ENCODE measurements around the gene LRP1B.
"Not testable (repeated sequence)": the region's sequence is repeated elsewhere in the genome, so short reads cannot be mapped to it uniquely, and the experiment has no call there.

The LRP1B gene

DNA sequence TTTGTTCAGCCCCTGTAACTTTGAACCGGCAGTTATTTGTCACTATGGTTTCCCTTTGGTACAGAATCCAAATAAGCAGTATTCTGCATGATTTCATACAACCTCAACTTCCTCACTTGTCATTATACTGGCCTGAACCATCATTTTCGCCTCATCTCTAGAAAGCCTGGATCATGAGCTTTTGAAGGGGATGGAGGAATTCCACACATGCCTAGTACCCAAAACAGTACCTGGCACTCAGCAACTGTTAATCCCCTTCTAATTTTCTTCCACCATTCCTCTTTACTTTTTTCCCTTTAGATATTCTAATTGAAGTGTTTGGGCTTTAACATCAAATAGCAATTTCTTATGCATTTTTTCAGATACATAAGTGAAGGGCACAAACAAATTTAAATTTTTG, 1776.3 kb downstream of the LRP1B start:
- no peak for DNase-seq

DNA sequence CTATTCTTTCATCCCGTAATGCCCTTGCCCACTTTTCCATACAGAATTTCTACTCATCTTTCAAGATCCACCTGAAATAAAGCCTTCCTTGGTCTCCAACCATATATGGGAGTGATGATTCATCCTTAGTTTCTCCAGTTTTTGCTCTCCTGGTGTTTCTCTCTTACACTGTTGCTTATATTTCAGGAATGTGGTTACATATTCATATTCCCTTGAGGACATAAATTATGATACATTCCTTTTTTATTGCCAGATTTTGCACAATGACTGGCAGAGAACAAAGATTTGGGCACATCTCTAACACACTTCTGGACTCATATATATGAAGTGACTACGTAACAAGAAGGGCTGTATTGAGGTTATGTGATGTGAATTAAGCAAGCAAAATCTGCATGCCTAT, 1777.3 kb downstream of the LRP1B start:
- no peak for DNase-seq

DNA sequence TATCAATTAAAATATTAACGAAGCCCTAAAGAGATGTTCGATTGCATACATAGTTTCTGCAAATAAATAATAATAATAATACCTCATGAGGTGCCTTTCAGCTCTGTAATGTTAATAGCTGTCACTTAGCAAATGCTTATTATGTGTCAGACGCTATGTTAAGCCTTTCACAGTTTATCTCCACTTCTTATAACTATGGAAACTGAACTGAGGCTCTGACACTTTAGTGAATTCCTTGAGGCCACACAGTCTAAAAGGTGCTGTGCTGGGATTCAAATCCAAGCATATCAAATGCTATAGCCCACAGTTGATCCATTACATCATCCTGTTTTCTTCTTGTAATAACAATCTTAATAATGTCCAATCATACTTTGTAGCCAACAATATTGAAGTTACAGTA, 1779.1 kb downstream of the LRP1B start:
- DNase-seq = no peak

DNA sequence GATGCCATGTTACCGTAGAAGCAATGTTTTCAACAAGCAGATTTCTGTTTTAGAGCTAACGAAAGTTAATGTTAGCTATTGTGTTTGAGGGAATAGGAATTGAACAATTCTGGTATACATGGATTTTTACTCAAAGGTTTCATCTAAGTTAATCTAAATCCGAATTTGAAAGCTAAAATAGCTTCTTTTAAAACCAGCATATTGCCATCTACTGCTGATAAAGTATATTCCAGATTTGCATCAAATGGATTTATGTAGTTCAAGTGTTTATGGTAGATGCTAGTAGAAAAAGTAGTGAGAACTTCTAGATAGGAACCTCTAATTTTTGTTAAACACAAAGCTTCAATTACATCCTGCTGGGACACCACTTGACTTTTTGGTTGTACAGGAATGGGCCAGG, 1781.1 kb downstream of the LRP1B start:
- no peak for DNase-seq

DNA sequence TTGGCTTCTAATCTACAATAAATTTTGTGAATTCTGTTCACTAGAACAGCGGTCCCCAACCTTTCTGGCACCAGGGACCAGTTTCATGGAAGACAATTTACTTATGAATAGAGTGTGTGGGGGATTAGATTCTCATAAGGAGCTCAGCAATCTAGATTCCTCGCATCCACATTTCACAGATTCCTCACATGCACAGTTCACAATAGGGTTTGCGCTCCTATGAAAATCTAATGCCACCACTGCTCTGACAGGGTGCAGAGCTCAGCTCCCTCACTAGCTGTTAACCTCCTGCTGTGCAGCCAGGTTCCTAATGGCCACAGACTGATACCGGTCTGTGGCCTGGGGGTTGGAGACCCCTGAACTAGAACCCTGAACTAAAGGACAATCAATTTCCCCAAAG, 1782.0 kb downstream of the LRP1B start:
- DNase-seq = no peak

DNA sequence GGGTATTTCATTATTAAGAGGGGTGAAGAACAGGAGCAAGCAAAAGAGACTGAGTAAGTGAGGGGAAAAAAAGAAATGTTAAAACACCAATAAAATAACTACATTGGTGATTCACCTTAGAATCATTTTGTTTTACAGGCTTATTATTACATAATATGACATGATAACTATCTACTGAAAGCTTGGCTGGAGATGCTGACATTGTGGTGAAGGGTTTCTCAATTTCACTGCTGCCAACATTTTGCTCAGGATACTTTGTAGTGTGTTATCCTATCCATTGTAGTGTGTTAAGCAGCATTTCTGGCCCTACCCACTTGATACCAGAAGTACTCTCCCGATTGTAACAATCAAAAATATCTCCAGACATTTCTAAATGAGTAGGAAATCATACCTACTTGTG, 1786.0 kb downstream of the LRP1B start:
- no peak for DNase-seq

DNA sequence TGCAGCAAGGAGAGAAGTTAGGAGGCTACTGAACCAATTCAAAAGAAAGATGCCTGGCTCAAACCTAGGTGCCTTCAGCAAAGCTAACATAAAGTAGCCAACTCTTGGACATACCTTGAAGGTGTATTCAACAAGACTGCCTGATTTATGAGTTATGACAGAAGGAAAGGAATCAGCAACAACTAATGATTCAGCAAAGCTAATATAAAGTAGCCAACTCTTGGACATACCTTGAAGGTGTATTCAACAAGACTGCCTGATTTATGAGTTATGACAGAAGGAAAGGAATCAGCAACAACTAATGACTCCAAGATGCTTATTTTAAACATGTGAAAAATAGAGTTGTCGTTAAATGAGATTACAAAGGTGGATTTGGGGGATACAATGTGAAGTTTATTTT, 1786.5 kb downstream of the LRP1B start:
- not testable (repeated sequence) for DNase-seq

DNA sequence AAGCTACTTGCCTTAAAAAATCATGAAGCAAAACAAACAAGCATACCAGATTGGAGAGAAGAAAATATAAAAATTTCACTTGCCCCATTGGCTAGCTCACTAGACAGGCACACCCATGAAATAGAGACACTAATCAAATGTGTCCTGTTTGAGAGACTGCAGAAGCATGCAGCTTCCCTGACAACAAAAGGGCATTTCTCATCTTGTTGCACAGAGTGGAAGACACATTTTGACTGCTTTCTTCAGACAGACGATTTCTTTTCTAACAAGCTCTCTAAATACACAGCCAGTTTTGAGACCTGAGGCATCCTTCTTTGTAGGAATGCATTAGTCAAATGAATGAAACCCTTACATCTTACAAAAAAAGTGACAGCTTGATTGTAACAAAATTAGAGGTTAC, 1792.0 kb downstream of the LRP1B start:
- DNase-seq = no peak

DNA sequence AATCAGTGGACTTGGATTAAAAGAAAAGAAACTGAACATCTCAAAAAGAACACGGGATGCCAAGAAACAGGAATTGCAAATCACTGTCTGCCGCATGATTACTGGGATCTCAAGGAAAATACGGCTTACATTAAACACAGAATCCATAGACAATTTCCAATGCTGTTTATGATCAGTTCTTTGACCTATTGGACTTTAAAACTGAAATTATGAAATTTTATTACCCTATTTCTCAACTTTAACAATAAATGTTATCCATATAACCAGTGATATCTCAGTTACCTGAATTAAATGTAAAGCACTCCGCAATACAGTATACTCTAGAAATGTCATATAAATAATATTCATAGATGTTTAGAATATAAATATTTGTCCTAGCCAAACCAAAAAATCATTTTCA, 1793.8 kb downstream of the LRP1B start:
- no peak for DNase-seq

DNA sequence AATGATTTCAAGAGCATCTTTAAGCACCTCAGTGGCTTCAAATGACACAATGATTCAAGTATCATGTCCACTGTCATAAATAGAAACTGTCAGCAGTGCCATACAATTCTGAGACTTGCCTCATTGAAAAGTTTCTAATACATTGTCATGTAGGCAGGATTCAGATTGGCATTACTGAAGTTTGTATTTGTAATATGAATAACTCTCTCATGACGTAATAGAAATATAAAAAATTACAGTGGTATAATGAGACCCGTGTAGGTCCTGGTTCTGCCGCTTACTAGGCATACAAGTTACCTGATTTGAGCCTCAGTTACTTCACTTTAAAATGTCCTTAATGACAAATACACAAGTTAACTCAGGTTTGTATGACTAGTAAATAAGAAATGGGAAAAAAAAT, 1814.5 kb downstream of the LRP1B start:
- DNase-seq = no peak

DNA sequence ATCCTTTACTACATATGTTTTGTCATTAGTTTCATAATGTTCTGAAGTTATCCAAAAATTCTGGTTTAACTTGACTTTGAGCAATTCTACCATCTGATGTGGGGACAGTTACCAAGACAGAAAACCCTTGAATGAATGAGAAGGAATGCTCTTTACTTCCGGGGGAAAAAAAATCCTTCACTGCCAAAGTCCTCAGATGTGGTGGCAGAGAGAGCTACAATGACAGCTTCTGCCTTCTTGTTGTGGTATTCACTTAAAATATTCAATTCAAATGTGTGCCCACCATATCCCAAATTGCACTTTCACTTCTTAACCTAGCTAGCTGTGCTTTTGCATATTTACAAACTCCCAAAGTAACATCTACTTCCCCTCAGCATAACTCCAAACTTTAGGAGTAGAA, 1818.9 kb downstream of the LRP1B start:
- no peak for DNase-seq

DNA sequence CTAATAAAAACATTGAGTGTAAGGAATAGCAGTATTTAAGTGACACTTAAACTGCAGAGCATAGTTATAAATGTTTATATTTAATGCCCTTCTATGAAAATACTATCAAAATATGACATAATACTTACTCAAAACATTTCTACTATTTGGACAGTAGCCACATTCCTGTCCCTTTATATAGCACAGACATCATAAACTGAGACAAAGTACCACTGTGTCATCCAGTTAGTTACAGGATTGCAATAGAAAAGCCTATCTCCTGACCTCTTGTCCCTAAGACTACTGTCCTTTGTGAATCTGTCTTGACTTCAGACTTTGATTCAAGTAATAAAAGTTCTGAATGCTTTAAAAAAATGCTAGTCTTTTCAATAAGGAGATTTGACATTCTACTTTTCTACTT, 1822.1 kb downstream of the LRP1B start:
- no peak for DNase-seq

DNA sequence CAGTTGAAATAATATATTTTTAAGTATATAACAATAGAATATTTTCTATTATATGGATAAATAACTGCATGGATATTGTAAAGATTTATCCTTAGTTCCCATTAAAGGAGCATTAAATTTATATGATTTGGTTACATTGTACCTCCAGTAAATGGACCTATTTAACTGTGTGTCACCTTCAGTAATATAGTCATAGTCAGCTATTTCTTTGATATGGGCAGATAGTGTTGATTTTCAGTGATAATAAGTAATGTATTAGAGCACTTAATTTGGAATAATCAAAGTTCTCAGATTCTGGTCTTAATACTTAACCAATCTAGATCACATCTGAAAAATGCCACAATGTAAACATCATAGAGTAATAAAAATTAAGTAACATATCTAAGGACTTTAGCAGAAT, 1823.3 kb downstream of the LRP1B start:
- DNase-seq = no peak

DNA sequence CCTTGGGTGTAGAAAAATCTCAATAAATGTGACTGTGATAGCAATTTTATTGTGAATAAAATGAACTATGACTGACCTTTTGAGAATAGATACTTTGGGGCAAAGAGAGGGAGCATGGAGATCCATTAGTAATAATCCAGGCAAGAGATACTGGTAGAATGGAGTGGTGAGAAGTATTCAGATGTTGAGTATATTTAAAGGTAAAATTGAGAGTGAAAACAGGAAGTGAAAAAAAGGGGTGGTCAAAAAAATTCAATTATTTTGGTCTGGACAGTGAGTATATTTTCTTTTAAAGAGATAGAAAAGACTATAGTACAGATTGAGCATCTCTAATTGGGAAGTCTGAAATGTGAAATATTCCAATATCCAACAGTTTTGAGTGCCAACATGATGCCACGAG, 1835.0 kb downstream of the LRP1B start:
- DNase-seq = no peak

DNA sequence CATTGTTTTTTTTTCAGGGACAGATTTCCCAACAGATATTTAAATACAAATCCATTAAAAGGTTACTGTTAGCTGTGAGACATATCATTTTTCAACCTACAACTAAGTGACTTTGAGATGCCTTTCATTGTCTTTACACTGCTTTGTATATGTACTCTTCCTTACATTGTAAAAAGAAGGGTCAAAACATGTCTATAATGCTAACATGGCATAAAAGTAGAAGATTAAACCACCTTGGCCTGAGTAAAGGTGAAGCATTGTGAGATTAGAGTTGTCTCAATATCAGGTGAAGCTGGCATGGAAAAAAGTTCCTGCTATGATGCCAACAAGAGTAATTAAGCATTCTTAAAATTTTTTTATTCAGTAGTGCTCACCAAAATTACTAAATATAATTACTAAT, 1842.1 kb downstream of the LRP1B start:
- no peak for DNase-seq

DNA sequence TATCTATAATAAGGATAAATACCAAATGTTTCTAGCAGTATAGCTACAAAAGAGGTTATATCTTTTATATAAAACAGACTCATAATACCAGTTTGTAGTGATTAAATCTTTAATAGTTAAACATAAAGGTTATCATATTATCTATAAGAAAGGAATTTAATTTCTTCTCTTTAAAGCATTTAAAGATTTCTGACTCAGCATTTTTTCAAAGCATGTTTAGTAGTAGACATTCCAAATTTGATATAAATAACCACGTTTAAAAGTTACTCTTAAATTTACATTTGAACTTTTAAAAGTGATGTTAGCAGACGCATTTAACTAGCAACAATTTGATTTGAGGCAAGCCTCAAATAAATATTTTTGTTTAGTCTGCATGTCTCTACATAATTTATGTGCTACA, 1842.6 kb downstream of the LRP1B start:
- no peak for DNase-seq

DNA sequence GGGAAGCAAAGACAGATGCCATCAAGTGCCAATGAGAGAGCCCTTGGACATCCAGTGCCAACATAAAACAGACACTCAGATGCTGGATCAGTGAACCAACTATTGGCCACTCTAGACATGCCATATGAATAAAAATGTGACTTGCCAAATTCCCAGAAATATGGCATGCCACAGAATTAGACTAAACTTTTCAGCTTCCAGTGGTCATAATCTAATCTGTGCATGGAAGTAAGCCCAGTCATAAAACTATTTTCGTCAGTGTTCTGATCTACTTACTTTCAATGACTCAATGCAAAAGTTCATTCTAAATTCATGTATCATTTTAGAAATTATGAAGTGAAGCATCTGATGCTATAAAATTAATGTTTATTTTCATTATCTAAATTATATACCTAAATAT, 1844.4 kb downstream of the LRP1B start:
- no peak for DNase-seq

DNA sequence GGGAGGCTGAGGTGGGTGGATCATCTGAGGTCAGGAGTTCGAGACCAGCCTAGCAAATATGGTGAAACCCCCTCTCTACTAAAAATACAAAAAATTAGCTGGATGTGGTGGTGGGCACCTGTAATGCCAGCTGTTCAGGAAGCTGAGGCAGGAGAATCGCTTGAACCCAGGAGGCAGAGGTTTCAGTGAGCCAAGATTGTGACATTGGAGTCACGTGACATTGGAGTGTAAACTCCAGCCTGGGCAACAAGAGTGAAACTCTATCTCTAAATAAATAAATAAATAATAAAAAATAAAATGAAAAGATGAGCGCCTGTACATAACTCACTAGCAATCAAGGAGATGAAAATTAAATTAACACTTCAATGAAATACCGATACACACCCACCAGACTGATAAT, 1853.5 kb downstream of the LRP1B start:
- not testable (repeated sequence) for DNase-seq

DNA sequence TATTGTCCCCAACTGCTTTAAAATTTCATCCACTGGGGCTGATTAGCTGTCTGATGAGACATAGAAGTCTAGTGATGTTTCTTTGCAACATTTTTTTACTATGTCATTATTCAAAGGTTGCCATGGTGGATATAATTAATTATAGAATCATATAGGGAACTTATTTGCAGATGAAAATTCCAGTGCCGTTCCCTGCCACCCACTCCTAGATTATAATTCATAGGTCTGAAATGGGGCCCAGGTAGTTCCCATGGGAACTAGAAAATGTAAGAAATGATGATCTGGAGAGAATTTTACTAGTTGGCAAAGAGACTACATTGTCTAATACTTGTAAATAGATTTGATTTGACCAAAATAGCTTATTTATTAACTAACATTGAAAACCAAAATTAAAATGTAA, 1854.2 kb downstream of the LRP1B start:
- no peak for DNase-seq

DNA sequence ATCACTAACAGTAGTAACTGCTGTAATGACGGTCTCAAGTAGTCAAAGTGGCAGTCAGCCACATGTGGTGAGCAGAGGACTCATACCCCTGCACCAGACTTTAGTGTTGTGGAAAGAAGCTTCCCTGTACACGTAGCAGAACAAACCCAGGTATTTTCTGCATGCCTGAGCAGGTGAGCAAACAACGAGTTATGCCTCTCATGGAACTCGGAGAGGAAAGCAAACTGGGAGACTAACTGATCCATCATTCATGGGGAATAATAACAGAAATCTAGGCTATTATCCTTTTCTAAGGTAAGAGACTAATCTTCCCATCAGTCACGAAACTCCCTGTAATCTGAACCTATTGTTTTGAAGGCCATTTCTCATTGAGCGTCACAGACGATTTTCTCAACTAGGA, 1855.4 kb downstream of the LRP1B start:
- no peak for DNase-seq

DNA sequence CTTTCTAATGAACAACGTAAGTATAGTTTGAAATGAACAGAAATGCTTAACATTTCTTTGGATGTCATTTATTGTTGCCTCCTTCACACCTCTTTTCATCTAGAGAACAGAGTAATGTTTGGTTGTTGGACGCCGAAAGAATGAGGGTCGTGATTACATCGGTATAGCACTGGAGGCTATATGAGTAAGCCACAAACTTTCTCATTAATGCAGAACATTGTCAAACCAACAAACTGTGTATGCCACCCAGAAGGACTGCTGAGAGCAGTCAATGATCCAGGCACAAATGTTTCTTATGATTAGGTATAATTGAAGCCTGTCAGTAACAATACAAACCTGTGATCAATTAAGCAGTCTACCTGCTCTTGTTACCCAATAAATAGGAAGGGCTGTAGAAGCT, 1855.9 kb downstream of the LRP1B start:
- no peak for DNase-seq

DNA sequence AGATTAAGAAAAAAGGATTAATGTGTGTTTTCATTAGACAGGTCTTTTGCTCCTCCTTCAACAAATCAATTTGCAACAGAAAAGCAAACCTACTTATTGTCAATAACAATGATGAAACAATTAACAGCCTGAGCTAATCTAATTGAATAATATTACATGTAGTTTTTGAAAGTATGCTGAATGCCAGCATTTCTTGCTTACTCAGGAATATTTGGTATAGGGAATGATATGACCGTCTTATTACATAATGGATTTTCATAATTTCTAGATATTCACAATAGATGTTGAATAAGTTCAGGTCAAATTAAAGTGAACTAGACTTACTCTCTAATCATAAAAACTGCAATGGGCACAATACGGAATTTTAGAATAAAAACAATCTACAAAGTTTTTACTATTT, 1856.9 kb downstream of the LRP1B start:
- no peak for DNase-seq

DNA sequence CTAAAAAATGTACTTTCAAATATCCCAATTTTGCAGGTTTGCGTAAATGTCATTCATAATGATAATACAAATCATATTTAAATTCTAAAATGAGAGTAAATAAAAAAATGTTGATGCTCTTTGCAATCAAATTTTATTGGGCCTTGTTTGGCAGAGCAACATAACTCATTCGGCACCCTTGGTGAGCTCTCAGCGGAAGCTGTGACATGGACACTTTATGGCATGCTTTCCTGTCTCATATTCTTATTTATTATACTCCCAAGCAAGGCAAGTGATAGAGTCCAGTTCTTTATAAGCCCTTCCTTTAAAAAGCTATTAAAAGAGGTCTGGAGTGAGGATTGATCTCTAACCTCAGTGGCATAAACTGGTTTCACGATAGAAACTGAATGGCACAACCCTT, 1857.4 kb downstream of the LRP1B start:
- no peak for DNase-seq

DNA sequence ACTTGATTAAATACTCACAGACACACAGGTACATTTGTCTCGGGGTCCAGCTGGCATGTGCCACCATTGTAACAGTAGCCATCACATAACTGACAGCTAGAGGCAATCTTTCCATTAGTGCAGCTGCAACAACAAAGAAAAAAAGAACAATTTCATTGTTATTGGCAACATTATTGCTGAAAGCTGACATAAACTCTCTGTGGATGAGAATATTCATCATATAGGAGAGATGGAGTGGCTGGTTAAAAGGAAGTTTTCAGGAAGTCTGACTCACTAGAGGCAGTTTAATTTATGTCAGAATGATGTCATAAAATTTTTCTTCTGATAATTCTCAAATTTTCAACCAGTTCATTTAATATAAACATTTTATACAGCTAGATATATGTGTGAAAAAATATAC, 1860.6 kb downstream of the LRP1B start:
- no peak for DNase-seq

DNA sequence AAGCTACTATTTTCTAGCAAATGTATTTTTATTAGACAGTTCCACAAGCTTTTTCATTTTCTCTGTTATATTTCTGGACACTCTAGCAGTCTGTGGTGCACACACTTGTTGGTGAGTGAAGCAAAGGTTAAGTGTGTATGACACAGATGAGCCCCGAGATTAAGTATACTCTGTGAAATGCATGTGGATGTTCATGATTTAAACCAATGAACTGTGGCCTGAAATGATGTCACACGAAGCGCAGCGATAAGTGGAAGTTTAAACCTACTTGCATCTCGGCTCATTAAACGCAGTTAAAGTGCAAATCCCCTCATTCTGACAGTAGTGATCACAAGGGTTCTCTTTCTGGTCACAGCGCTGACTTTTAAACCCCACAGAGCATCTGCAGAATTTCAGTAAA, 1861.8 kb downstream of the LRP1B start:
- no peak for DNase-seq

DNA sequence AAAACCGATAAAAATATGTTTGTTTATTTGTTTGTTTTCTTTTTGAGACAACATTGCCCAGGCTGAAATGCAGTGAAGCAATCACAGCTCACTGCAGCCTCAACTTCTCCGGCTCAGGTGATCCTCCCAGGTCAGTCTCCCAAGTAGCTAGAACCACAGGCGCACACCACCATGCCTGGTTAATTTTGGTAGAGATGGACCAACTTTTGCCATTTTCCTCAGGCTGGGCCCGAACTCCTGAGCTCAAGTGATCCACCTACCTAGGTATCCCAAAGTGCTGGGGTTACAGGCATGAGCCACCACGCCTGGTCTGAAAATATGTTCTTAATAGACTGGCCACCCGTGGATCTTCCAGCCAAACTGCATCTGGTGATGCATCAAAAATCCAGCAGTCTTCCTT, 1867.9 kb downstream of the LRP1B start:
- DNase-seq = no peak

Measured in CD4-positive, alpha-beta T cell treated with Interferon alpha-2 for 1 hour (primary cell).